Stimulated activated CD4-positive, alpha-beta T cell treated with anti-CD3 and anti-CD28 coated beads, Interleukin-2, amount 100 ng/mL, for 24 hours (primary cell): ENCODE data around the gene SLIT3.
A peak's percentile ranks its signal among the peaks of the same experiment; 100 is the strongest.

ENCODE experiments used
- DNase-seq, 2 donors: peaks; one replicate each; pipeline ENCODE4 v3.0.0-alpha.2; 2020

Gene SLIT3

DNA sequence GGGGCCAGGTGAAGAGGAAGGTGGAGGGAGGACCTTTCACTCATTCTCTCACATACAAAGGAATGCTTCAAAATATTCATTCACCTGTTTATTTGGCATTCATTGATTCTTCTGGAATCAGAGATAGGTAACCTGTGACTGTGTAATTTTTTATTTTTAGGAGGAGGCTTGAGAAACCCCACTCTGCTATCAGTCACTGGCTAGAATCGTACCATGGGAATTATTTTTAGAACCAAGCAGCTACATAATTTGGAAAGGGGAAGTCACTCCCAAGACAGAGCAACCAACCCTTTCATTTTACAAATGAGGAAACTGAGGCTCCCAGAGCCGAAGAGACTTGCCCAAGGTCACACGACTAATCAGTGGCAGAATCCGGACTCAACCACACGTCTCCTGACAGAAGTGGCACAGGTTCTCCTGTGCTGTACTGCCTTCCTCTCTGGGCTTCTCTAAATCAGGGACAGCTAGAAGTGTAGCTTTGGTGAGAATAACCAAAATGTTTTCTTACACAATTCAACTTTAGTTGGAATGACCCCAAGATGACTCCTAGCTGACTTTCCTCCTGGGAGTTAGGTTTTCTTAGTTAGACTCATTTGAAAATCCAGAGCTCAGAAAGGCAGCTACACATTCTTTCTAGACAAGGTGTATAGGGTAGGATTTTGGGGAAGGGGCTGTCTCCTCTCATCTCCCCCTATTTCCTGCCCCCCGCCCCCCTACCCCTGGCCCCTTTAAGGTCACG lies 457.5 kb downstream of the SLIT3 start:
- DNase-seq: no peak

DNA sequence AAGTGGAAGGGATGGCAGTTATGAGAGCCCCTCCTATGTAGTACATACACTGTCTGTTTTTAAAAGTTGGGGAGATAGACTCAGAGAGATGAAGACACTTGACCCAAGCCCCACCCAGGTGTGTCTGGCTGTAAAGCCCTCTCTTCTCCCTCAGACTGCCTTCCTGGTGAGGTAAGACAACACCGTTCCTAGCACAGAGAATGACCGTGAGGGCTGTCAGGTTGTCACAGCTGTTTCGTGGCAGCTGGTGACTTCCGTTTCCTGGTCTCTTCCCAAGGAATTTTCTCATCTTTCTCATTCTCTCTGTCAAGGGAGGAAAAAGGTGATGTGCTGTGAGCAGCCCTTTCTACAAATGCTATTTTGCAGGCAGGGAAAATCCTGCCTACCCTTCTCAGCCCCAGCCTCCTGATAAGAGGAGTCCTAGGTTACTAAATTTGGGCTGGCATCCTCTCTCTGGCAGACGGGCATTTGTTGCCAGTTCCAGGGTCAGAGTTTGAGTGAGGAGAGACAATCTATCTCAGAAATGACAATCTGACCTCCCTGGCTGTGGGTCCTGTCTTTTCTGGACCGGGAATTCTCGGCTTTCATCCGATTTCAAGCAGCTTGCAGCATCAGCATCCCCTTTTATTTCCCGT lies 458.3 kb downstream of the SLIT3 start:
- DNase-seq: no peak

DNA sequence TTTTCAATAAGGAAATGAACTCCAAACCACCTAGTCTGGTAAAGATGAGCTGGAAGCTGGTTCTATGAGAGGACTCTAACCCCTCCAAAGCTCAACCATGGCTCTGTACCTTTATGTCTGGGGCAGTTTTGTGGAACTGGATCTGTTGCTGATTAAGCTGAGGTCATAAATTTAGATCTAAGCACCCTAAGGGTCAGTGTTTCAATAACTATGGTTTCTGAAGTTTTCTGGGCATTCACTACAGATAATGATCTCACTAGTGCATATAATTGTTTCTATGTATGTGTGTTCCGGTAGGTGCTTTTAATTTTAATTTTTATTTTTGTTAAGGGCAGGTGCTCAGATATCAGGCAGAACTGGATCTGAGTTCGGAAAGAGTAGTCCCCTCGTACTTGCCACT lies 463.1 kb downstream of the SLIT3 start:
- DNase-seq: no peak

DNA sequence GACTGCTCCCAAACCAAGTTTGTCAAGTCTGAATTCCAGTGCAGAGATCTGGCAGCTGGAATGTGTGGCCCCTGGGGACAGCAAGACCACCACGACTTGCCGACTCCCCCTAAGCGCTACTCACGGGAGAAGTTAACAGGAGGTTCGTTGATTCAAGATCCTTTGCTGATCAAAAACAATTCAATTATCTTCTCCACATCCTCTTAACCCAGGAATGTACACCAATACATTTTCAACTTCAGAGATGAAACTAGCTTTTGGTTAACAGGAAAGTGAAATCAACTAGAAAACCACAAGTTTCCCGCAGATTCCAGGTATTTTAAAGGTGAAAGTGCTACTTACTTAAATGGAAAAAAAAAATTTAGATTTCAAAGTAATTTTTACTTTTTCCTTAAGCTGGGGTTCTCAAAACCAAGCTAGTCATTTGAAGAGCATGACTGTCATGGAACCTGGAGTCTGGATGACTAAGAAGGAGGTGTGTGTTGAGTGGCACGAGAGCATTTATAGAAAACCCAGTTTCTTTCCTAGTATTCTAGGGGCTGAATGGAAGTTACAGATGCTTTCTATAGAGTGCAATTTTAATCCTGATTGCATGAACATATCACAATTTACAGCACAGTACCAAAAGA lies 464.2 kb downstream of the SLIT3 start:
- no peak for DNase-seq

DNA sequence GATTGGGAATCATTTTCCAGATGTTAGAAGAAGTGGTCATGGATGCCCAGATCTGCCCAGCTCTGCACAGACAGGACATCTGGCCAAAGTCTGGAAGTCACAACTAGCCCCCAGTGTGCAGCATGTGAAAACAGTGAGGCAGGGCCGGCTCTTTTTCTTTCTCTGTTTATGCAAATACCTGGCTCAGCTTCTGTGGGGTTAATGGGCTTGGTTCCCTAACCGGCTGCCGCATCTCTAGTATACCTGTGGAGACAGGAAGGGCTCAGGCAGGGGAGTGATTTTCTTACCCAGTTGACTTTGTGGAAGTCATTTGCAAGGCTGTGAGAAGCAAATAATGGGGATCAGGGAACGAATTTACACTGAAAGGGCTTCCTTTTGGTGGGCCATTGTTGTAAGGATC lies 467.0 kb downstream of the SLIT3 start:
- no peak for DNase-seq

DNA sequence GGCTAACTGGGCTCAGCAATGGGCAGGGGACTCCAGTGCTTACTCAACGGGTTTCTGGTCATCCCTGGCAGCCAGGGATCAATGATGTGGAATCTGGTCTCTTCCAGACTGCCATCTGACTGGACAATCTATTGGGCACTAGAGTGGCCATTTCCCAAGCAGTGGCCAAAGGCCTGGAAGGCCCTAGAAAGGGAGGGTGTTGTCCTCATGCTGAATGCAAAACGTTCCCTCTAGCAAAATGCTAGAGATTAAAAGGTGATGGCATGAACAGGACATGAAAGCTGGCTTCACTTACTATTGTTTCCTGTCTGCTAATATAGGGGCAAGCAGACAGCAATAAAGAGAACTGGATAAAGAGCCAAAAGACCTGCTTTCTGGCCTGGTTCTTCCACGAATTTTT lies 467.6 kb downstream of the SLIT3 start:
- DNase-seq: no peak

DNA sequence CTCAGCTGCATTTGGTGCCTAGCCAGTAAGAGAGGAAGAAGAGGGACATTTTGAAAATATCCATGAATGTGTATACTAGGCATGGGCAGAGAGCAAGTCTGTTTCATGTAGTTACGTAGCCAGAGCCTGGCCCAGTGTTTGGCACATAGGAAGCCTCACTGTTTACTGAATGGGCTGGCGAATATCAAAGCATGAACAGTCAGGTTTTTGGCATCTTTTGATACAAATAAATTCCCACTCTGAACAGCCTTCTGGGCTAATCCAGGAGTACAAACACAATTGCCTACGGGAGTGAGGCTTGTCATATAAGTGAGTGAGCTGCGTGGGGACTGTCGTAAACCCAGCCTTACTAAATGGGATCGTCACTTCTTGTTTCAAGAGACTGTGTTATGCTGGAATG lies 468.6 kb downstream of the SLIT3 start:
- DNase-seq: no peak

DNA sequence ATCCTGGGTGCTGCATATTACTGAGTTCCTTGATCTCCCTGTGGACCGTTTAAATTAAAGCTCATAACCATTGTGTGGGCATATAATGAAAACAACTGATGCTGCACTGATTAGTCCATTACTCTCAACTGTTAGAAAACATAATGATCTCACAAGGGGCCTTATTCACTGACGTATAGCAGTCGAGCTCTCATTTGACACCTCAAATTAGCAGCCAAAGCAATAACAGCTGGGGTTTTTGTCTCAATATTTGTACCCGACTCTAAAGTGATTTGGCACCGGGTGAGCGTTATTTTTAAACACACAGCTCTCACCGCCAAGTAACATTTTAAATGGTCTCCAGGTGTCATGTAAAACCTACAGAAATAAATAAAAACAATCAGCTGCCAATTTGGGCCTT lies 469.6 kb downstream of the SLIT3 start:
- DNase-seq: no peak

DNA sequence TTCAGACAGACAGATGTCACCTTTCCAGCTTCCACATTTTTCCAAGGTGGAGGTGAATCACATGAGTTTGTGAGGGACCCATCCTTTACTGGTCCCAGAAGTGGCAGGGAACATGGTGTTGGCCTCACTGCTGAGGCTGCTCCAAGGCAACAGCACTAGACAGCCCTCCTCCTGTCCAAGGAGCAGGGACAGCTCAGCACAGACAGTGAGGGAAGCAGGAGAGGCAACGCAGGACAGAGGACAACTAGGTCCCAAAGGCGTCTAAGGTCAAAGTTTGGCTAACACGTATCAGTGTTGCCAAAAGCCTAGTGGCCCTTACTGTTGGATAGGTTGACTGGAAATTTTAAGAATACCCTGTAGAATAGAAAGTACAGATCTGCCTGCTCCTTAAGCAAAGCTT lies 470.1 kb downstream of the SLIT3 start:
- no peak for DNase-seq

DNA sequence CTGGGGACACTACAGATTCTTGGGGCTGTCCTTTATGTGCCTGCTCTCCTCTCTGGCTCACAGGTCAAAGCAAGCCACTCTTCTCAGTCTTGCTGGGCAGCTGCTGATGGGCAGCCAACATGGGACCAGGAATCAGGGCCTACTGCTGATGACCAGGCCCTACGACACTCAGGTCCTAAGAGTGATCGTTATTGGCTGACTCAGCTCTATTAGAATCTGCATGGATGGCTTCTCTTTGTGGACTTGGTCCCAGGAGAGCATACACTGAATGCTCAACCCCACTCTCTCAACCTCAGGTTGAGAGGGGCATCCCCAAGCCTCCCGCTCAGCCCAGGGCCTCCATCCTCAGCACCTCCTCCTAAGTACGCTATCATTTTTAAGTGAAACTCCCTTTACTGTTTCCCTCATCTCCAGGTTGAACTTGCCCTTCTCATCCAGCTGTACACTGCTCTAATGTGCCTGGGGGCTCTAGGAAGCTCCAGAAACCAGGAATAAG lies 471.0 kb downstream of the SLIT3 start:
- no peak for DNase-seq

DNA sequence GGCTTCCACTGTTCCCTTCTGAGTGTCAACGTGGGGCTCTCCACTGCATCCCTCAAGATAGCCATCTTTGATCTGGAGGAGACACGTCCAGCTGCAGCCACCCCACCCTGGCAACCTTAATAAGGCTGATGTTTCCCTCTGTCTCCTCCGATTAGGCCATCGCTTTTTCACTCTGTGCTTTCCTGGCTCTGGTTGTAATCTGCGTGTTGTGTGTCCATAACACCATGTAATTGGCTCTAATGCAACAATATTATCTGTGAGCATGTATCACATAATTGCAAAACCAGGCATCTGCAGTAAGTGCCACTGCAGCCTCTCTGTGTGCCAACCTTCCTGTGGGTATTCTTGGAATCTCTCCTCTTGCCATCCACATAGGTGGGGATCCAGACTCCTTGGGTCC lies 471.9 kb downstream of the SLIT3 start:
- no peak for DNase-seq

DNA sequence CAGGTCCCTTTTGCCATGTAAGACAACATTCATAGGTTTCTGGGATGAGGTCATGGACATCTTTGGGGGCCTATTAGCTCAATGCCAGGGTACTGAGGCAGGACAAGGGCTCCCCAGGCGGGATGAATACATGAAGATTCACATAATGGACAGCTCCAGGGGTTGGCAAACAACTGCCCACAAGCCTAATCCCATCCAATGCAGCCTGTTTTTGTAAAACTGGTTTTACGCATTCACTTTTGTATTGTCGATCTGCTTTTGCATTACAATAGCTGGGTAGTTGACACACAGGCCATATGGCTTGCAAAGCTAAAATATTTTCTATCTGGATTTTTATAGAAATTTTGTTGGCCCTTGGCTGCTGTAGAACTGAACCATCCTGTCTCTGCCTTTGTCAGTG lies 473.3 kb downstream of the SLIT3 start:
- no peak for DNase-seq

DNA sequence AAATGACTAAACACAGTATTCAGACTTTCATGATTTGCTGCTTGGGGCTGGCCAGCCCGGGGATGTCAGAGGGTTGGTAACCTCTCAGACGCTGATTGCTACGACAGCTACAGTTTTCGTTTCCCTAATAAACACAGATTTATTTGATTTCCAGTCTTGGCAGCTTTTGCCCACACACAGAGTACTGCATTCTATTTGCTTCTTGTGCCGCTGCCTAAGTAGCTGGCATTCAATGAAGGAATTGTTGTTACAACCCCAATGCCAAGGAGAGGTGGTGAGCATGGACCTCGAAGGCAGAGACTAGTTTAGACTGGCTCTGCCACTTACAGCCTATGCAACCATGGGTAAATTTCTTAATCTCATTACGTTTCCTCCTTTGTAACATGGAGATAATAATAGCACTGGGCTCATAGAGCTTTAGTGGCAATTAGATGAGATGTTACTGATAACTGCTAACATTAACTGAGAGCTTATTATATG lies 474.7 kb downstream of the SLIT3 start:
- no peak for DNase-seq

DNA sequence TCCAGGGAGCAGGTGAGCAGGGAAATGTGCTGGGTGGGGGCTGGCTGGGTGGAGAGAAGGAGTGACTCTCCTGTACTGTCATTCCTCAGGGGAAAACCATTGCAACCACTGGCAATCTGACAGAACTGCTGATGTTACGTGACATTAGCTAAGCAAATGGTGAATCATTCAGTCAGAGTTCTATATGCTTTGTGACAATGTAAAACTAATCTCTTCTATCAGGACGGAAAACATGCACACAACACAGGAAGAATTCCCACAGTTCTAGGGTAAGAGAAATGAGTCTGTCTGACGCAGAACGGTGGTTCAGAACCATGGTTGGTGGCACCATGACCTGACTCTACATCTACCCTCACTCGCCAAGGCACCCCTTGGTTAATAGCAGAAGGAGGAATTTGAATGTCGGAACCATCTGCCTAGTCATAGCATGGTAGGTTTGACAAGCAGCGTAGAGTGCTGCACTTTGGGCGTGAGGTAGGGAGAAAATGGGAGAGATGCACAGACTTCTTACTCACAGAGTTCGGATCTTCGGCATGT lies 478.1 kb downstream of the SLIT3 start:
- peak in 1 of 2 donors; percentile 44 for DNase-seq

DNA sequence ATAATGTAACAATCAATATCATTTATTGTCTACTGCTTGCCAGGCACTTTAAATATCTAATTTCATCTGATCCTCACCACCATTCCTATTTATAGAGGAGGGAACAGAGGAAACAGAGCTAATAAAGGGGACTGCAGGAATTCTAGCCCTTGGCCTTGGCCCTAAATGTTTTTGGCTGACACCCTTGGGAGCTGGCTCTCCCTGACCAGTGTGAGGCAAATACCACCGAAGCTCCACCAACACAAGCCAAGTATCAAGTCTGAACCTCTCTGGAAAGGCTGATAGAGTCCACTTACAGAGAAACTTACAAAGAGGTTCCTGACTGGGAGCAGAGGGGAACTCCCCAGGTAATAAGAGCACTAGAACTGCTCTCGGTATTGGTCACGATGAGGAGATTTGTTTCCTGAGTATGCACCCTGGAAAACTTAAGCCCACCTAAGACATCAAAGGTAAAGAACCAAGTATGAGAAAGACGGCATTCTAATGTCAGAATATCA lies 478.6 kb downstream of the SLIT3 start:
- DNase-seq: no peak

DNA sequence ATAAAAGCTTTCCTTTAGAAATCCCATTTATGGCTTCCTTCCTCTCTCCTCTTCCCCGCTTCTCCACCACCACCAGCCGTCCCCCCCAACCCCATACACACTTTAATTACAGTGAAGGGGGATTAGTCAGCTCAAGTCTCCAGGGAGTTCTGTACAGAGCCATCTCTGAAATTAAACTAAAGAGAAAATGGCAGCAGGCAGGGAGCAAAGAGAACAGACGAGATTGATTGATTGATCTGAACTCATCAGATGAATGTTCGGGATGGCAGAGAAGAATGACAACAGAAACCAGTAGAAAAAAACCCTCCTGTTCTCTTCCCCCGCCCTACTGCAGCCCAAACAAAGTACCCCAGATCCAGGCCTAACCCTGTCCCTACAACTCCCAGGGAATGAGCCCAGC lies 480.1 kb downstream of the SLIT3 start:
- DNase-seq: no peak

DNA sequence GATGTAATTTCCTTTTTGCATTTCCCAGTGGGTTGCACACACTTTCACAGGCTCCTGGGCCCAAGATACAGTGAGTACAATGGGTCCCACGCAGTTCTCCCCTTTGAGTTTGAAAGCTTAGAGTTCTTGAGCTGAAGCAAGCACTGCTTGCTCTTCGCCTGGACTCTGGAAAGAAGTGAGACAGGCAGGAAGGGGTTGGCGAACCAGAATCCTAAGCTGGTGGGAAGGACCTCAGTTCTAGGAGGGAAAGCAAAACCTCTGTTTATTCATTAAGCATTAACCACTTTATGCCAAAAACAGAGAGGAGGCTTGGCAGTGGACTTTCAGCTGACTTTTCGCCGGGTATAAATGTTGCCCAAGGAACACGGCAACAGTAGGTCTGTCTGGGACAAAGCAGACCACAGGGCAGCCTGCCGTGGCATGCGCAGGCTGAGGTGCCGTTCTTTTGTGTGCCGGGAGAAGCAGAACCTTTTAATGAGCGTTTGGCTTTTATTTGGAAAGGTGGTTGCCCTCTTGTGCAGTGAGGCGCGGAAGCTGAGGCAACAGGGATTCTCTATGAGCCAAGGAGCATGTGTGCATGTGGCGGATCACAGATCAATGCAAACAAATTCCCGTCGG lies 481.8 kb downstream of the SLIT3 start:
- no peak for DNase-seq

DNA sequence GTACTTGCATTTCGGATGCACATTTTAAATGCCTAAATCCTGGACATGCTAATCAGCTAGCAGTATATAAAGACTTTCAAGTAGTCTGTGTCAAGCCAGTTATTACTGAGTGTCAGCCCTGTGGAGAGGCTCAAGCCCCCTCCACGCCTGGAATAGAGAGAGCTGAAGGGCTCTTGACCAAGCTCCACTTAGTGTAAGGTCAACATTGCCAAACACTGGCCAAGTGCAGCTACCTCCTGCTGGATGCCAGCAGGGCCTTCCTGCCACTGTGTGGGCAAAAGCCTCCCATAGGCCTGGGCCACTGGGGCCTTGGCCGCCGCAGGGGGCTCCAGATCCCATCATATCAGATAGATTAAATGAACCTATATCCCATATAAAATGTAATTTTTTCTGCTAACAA lies 482.4 kb downstream of the SLIT3 start:
- no peak for DNase-seq

DNA sequence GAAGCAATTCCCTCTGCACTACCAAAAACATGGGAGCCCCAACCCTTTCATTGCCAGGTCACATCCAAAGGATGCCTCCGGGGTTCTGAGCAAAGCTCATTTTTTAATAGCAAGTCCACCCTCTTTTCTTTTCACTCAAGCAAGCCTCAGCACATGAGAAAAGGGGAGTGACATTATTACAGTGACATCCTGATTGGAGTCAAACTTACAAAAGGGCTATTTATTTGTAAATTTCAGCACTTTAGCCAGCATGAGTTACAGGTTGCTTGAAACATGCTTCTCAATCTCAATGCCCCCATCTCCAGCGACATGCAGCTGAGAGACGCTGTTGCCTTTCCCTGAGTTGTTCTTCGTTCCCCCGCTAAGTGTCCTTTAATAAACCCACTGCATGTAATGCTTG lies 483.3 kb downstream of the SLIT3 start:
- DNase-seq: no peak

DNA sequence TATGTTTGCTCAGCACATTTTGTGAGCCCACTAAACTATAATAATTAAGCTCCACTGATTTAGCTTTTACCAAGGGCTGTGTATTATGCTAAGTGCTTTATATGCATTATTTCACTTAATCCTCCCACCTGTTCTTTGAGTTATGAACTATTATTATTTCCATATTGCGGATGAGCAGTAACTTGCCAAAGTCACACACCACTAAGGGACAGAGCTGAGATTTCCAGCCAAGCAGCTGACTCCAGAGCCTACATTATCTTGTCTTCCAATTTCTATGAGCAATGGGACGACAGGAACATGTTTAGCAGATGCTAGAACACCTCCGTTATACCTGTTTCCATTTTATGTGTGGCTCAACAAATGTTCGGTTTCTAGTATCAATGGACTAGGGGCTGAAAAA lies 484.3 kb downstream of the SLIT3 start:
- DNase-seq: no peak

DNA sequence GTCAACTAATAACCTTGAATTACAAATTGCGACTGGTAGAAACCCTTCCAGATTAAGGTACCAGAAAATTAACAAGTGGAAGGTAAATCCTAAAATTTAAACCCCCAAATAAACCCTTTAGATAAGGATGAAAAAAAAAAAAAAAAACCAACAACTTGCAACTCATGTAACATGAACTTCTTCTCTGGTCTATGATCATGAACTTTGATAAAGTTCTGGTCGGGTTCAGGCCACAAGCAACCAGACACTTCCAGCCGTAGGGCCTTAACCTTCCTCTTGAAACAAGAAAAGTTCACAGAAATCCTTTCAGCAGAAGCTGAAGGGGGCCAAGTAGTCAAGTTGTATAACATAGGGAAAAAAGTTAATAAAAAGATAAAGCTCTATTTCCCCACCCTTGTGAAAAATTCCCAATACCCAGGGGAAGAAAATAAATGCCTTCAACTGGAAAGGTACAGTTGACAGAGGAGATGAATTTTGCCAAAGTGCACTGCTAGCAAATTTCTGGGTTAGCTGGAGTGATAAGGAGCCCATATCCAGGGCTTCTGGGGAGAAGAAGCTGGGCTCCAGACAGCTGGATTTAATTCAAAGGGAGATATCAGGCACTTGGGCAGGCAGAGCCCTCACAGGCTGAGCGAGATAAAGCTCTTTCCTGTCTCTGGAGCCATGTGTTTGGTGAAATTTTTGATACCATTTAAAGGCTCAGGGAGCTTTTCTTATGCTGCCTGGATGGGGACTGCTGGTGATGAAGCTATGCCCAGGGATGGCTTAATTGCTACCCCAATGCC lies 487.6 kb downstream of the SLIT3 start:
- DNase-seq: no peak

DNA sequence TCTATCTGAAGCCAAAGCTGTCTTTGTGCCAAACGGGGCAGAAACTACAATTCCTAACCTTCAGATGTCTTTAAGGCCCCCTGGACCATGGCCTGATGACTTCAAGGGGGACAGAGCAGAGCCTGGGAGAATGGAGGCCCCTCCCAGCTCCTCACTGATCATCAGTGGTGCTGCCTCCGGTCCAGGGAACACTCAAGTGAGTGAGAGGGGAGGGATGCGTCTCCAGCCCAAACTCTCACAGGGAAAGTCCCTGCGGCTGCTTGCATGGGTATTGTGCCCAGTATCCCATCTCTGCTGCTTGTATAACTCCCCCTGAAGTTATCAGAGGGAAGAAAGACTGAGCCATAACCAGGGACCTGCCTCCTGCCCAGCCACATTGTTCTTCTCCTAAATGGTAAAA lies 490.3 kb downstream of the SLIT3 start:
- DNase-seq: no peak
